ENCODE data around the gene RNU6-9. TPM values are rescaled to one million over a fixed set of nuclear protein-coding genes. Genes with fewer than 3 reads are reported as not detected.

Gene RNU6-9
- total RNA-seq, 2 experiments from 2014 or later = not detected

DNA sequence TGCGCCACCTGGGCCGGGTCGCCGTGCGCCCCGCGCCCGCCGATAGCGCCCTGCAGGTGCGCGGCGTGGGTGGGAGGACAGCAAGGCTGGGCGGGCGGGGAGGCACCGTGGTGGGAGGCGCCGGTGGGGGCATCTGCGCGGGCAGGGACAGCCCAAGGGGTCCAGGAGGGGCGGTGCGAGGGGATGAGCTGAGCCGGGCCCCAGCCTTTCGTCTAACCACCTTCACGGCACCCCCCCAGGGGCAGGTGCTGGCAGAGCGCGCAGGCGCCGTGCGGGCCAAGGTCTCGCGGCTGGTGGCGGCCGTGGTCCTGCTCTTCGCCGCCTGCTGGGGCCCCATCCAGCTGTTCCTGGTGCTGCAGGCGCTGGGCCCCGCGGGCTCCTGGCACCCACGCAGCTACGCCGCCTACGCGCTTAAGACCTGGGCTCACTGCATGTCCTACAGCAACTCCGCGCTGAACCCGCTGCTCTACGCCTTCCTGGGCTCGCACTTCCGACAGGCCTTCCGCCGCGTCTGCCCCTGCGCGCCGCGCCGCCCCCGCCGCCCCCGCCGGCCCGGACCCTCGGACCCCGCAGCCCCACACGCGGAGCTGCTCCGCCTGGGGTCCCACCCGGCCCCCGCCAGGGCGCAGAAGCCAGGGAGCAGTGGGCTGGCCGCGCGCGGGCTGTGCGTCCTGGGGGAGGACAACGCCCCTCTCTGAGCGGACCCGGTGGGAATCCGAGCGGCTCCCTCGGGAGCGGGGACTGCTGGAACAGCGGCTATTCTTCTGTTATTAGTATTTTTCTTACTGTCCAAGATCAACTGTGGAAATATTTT, 27.0 kb downstream of the RNU6-9 start:
- Mint-ChIP-seq H3K9me3 (no peaks in the 10 kb centered on the region), H3K36me3 (ENCODE audit: low read depth) (no peaks in the 10 kb centered on the region), H3K4me3 (peak overlapping the region; percentile 74), H3K4me1 (ENCODE audit: low read depth) (peaks cover 22% of the 10 kb centered on the region), H3K27ac (peak overlapping the region; percentile 73), H3K27me3 (ENCODE audit: low read depth) (peaks cover 2% of the 10 kb centered on the region)
- CTCF ChIA-PET = interaction anchor here (0.7 to 8.3 kb wide), 6 partner anchors 13 to 203 kb away, joined by 3 to 102 read pairs (median 3); partner anchors contain the start of gene WDR18
- DNase-seq = peak; percentile 63
- intact Hi-C loops (cut with micrococcal nuclease) = loop anchor here (1.0 to 5.0 kb wide), 3 partner anchors 123 to 321 kb away; partner anchors contain the start of genes ATP5F1D, PTBP1 and RNF126

DNA sequence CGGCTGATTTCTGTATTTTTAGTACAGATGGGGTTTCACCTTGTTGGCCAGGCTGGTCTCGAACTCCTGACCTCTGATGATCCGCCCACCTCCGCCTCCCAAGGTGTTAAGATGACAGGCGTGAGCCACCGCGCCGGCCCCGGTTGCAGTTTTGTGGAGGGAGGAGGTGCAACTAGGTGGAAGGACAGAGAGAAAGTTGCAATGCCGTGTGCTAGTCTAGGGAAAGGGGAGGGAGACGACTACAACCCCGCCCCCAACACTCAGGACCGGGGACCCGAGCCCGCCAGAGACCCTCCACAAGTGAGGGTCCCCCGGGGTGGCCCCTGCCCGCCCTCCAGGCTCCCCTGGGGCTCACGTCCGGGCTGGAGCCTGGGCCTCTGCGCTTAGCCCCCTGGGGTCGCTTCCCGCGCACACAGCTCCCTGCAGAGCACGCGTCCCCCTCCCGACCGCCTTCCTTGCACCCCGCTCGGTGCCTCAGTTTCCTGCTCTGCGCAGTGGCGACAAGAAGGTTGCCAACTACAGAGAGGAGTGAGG, 31.3 kb downstream of the RNU6-9 start:
- intact Hi-C loops (cut with micrococcal nuclease) = loop anchor here (1.0 to 5.0 kb wide), 5 partner anchors 60 to 268 kb away; partner anchors contain the start of genes POLR2E, RNF126 and WDR18
- H3K9me3 Mint-ChIP-seq = no peaks in the 10 kb centered on the region
- DNase-seq = peak; percentile 60
- no peaks in the 10 kb centered on the region for H3K27me3 Mint-ChIP-seq (ENCODE audit: low read depth)
- H3K4me1 Mint-ChIP-seq (ENCODE audit: low read depth) = peaks cover 15% of the 10 kb centered on the region
- peak overlapping the region; percentile 69 for H3K4me3 Mint-ChIP-seq
- no peak overlapping the region for H3K27ac Mint-ChIP-seq
- CTCF ChIA-PET = interaction anchor here (0.6 to 8.3 kb wide), 4 partner anchors 21 to 316 kb away, joined by 3 to 102 read pairs (median 5); partner anchors contain the start of gene WDR18
- no peaks in the 10 kb centered on the region for H3K36me3 Mint-ChIP-seq (ENCODE audit: low read depth)

DNA sequence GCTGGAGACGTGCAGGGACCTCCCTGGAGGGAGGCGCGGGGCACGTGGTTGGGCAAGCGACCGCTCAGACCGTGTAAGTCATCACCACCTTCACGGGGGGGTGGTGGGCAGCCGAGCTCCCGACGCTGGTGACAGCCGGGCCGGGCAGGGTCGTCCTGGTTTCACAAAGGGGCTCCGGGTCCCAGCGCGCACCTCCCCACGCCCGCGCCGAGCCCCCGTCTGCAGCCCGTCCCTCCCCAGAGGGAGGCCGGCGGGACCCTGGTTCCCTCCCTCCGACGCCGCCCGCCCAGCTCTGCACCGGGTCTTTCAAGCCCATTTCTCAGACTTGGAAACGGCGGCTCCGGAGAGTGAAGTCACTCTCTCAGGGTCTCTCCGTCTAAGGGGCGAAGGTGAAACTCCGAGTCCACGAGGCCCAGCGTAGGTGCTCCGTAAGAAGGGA, 31.8 kb downstream of the RNU6-9 start:
- Mint-ChIP-seq H3K4me3 (peak overlapping the region; percentile 69), H3K36me3 (ENCODE audit: low read depth) (no peaks in the 10 kb centered on the region), H3K9me3 (no peaks in the 10 kb centered on the region), H3K27ac (peak overlapping the region; percentile 56), H3K4me1 (ENCODE audit: low read depth) (peaks cover 15% of the 10 kb centered on the region), H3K27me3 (ENCODE audit: low read depth) (no peaks in the 10 kb centered on the region)
- intact Hi-C loops (cut with micrococcal nuclease) = loop anchor here (1.0 to 5.0 kb wide), 4 partner anchors 59 to 267 kb away; partner anchors contain the start of genes POLR2E and WDR18
- CTCF ChIA-PET = interaction anchor here (8.3 kb wide), 1 partner anchor 58 kb away, joined by 102 read pairs; the partner anchor contains the start of gene WDR18
- DNase-seq = peak; percentile 75

DNA sequence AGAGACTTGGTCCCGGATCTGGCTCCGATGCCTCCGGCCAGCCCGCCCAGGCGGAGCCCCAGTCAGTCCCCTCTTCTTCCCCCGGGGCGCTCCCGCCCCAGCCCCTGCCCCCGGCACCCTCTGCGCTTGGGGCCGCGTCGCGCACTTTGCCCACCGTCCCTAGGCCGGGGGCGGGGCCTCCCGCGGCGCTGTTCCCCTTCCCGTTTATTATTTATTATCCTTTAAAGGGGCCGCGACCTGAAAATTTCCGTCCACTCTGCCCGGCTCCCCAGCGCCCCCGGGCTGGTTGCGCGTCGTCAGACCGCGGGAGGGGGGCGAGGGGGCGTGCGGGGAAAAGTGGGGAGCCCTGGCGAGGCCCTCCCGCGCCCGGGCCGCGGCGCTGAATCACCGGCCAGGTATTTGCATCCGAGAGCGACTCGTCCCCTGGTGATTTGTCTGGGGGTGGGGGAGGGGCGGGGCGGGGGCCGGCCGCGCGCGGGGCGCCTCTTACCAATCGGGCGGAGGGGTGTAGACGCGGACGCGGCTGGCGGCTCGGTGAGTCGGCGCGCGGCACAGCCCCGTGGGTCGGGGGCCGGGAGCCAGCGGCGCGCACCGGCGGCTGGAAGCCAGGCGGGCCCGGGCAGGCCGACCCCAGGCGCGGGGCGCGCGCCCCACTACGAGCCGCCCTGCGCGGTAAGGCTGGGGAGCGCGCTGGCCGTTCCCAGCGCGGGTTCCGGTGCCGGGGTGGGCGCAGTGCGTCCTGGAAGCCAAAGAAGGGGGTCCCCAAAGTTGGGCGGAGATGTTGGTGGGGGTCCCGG, 32.4 kb downstream of the RNU6-9 start, which contains the start of gene ARID3A:
TSS of gene ARID3A (plus strand) at position 510 of the 797 bp plus-strand sequence. CDS start 3,494 bp downstream, outside the sequence.
- DNase-seq = peak; percentile 76
- CTCF ChIA-PET = interaction anchor here (8.3 kb wide), 1 partner anchor 58 kb away, joined by 102 read pairs; the partner anchor contains the start of gene WDR18
- Mint-ChIP-seq H3K4me3 (peak within 1 kb of the TSS; percentile 73), H3K27ac (peak within 1 kb of the TSS; percentile 56), H3K9me3 (no peaks in the 10 kb centered on the region), H3K4me1 (ENCODE audit: low read depth) (peaks cover 13% of the 10 kb centered on the region), H3K36me3 (ENCODE audit: low read depth) (no peaks in the 10 kb centered on the region), H3K27me3 (ENCODE audit: low read depth) (no peaks in the 10 kb centered on the region)
- intact Hi-C loops (cut with micrococcal nuclease) = loop anchor here (1.0 to 5.0 kb wide), 5 partner anchors 15 to 267 kb away; partner anchors contain the start of genes POLR2E and WDR18

DNA sequence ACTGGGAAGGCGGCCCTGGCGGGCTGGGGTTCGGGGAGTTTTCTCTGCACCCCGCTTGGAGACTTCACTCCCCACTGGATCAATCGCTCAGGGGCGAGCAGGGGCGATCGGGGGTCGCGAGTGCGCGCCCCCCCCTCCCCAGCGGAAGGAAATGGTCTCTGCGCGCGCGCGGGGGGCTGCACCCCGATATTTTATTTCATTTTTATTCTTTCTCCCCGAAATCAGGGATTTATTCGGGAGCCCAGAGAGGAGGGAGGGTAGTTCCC, 33.0 kb downstream of the RNU6-9 start:
- H3K4me3 Mint-ChIP-seq = peak overlapping the region; percentile 73
- intact Hi-C loops (cut with micrococcal nuclease) = loop anchor here (2.0 to 5.0 kb wide), 3 partner anchors 15 to 266 kb away; partner anchors contain the start of gene POLR2E
- H3K27me3 Mint-ChIP-seq (ENCODE audit: low read depth) = no peaks in the 10 kb centered on the region
- no peak overlapping the region for H3K27ac Mint-ChIP-seq
- no peak for DNase-seq
- H3K36me3 Mint-ChIP-seq (ENCODE audit: low read depth) = no peaks in the 10 kb centered on the region
- H3K4me1 Mint-ChIP-seq (ENCODE audit: low read depth) = peaks cover 8% of the 10 kb centered on the region
- CTCF ChIA-PET = no interaction called here
- no peaks in the 10 kb centered on the region for H3K9me3 Mint-ChIP-seq

GRCh38 chr19:926589-927350, 33.5 kb downstream of the RNU6-9 start:
- no peaks in the 10 kb centered on the region for H3K27me3 Mint-ChIP-seq (ENCODE audit: low read depth)
- peaks cover 4% of the 10 kb centered on the region for H3K4me1 Mint-ChIP-seq (ENCODE audit: low read depth)
- DNase-seq = peak; percentile 91
- H3K9me3 Mint-ChIP-seq = no peaks in the 10 kb centered on the region
- intact Hi-C loops (cut with micrococcal nuclease) = loop anchor here (2.0 to 5.0 kb wide), 3 partner anchors 14 to 266 kb away; partner anchors contain the start of gene POLR2E
- CTCF ChIA-PET = no interaction called here
- H3K27ac Mint-ChIP-seq = no peak overlapping the region
- peak overlapping the region; percentile 73 for H3K4me3 Mint-ChIP-seq
- no peaks in the 10 kb centered on the region for H3K36me3 Mint-ChIP-seq (ENCODE audit: low read depth)

GRCh38 chr19:927351-927779, 34.1 kb downstream of the RNU6-9 start:
- H3K27ac Mint-ChIP-seq = no peak overlapping the region
- H3K4me1 Mint-ChIP-seq (ENCODE audit: low read depth) = peaks cover 6% of the 10 kb centered on the region
- CTCF ChIA-PET = no interaction called here
- H3K27me3 Mint-ChIP-seq (ENCODE audit: low read depth) = no peaks in the 10 kb centered on the region
- no peaks in the 10 kb centered on the region for H3K36me3 Mint-ChIP-seq (ENCODE audit: low read depth)
- no peak for DNase-seq
- intact Hi-C loops (cut with micrococcal nuclease) = loop anchor here (2.0 to 5.0 kb wide), 3 partner anchors 13 to 265 kb away; partner anchors contain the start of gene POLR2E
- H3K4me3 Mint-ChIP-seq = peak overlapping the region; percentile 9
- H3K9me3 Mint-ChIP-seq = no peaks in the 10 kb centered on the region

DNA sequence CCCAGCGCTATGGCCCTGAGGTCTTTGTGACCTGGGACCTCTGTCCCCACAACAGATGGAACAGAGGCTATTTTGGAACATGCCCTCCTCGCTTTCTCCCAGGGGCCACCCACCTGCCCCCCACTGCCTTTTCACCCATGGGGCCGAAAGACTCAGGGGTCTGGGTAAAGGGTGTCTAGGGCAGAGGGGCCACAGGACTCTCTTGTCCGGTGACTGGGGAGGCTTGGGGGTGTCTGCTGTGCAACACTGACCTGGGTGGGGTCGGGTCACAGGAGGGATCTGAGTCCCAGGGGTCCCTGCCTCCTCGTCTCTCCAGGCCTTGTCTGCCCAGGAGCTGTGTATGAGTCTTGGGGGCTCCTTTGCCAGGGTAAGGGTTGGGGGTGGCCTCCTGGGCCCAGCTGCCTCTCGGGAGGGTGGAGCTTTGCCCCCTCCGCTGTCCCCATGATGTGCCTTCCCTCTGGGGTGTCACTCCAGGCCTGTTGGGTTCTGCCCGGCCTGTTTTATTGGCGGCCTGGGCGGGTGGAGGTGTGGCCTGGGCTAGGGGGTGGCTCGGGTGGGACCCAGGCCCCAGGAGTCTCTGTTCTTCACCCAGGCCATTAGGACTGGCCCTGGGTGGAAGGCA, 34.6 kb downstream of the RNU6-9 start:
- H3K27me3 Mint-ChIP-seq (ENCODE audit: low read depth) = no peaks in the 10 kb centered on the region
- DNase-seq = no peak
- intact Hi-C loops (cut with micrococcal nuclease) = loop anchor here (2.0 to 5.0 kb wide), 3 partner anchors 13 to 264 kb away; partner anchors contain the start of gene POLR2E
- H3K9me3 Mint-ChIP-seq = no peaks in the 10 kb centered on the region
- CTCF ChIA-PET = no interaction called here
- no peak overlapping the region for H3K27ac Mint-ChIP-seq
- peaks cover 2% of the 10 kb centered on the region for H3K36me3 Mint-ChIP-seq (ENCODE audit: low read depth)
- H3K4me3 Mint-ChIP-seq = peak overlapping the region; percentile 24
- peaks cover 9% of the 10 kb centered on the region for H3K4me1 Mint-ChIP-seq (ENCODE audit: low read depth)

- Mint-ChIP-seq H3K27ac (no peak overlapping the region), H3K27me3 (ENCODE audit: low read depth) (no peaks in the 10 kb centered on the region), H3K4me1 (ENCODE audit: low read depth) (peaks cover 12% of the 10 kb centered on the region), H3K4me3 (no peak overlapping the region), H3K9me3 (no peaks in the 10 kb centered on the region), H3K36me3 (ENCODE audit: low read depth) (peaks cover 2% of the 10 kb centered on the region)
- CTCF ChIA-PET = no interaction called here
- intact Hi-C loops (cut with micrococcal nuclease) = loop anchor here (5.0 kb wide), 2 partner anchors 169 to 264 kb away; partner anchors contain the start of gene POLR2E
- DNase-seq = no peak
These were observed 35.4 kb downstream of the RNU6-9 start for GRCh38 chr19:928471-929202.

DNA sequence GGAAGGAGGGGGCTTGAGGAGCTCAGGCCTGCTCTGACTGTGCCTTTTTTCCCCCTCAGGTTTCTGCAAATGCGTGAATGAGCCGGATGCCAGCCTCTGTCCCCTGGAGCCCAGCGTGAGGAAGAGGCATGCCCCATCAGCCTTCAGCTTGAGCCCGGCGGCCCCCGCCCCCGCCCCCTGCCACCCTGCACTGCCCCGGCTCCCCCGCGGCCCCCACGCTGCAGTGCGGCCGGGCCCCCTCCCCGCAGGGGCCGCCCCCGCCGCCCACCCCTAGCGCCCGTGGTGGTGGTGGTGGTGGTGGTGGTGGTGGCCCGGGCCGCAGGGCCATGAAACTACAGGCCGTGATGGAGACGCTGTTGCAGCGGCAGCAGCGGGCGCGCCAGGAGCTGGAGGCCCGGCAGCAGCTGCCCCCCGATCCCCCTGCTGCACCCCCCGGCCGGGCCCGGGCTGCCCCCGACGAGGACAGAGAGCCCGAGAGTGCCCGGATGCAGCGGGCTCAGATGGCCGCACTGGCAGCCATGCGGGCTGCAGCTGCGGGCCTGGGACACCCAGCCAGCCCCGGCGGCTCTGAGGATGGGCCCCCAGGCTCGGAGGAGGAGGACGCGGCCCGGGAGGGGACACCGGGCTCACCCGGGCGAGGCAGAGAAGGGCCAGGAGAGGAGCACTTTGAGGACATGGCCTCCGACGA, 36.1 kb downstream of the RNU6-9 start:
- intact Hi-C loops (cut with micrococcal nuclease) = loop anchor here (5.0 kb wide), 2 partner anchors 168 to 263 kb away; partner anchors contain the start of gene POLR2E

More for the DNA sequence above, 36.1 kb downstream of the RNU6-9 start:
- Mint-ChIP-seq H3K27ac (no peak overlapping the region), H3K9me3 (no peaks in the 10 kb centered on the region), H3K36me3 (ENCODE audit: low read depth) (peaks cover 2% of the 10 kb centered on the region), H3K27me3 (ENCODE audit: low read depth) (no peaks in the 10 kb centered on the region), H3K4me3 (no peak overlapping the region), H3K4me1 (ENCODE audit: low read depth) (peaks cover 12% of the 10 kb centered on the region)
- DNase-seq = no peak
- CTCF ChIA-PET = no interaction called here

Data from activated naive CD4-positive, alpha-beta T cell treated with anti-CD3 and anti-CD28 coated beads for 36 hours (primary cell).